SK-N-SH treated with all-trans-retinoic acid at 6 μM for 48 hours (cell line): ENCODE results near the gene PPP2R2C.

ENCODE experiments used
- BACH2 ChIP-seq: fragments of 250-450 bp; sonication (Bioruptor Pico); IDR thresholded peaks from 2 replicates; pipeline ENCODE4 v1.9.0; 2021; ENCODE audit warnings: mild to moderate bottlenecking, borderline replicate concordance
- GLIS3 ChIP-seq: fragments of 250-450 bp; sonication (Bioruptor Pico); IDR thresholded peaks from 2 replicates; pipeline ENCODE4 v1.5.0; 2020; ENCODE audit warnings: mild to moderate bottlenecking, moderate library complexity
- PPARA ChIP-seq: fragments of 250-450 bp; sonication (Bioruptor Pico); IDR thresholded peaks from 2 replicates; pipeline ENCODE4 v1.5.0; 2020; ENCODE audit warnings: mild to moderate bottlenecking, borderline replicate concordance
- RARB ChIP-seq: fragments of 250-450 bp; sonication (Bioruptor Pico); IDR thresholded peaks from 2 replicates; pipeline ENCODE4 v1.8.0; 2021; ENCODE audit warnings: mild to moderate bottlenecking, moderate library complexity
- ZFP30 ChIP-seq: fragments of 450-650 bp; formaldehyde crosslinking; IDR thresholded peaks from 2 replicates; pipeline ENCODE4 v1.5.0; 2022; ENCODE audit warnings: mild to moderate bottlenecking, moderate library complexity
- ZNF70 ChIP-seq: fragments of 450-650 bp; formaldehyde crosslinking; IDR thresholded peaks from 2 replicates; pipeline ENCODE4 v1.5.0; 2020; ENCODE audit warnings: mild to moderate bottlenecking, moderate library complexity
- TF ChIP-seq, protein P1 (sequence below): fragments of 250-450 bp; sonication (Bioruptor Pico); IDR thresholded peaks from 2 replicates; pipeline ENCODE4 v1.8.0; 2020; ENCODE audit warnings: mild to moderate bottlenecking, moderate library complexity, borderline replicate concordance
- TF ChIP-seq, protein P2 (sequence below): fragments of 250-450 bp; sonication (Bioruptor Pico); IDR thresholded peaks from 2 replicates; pipeline ENCODE4 v1.5.1; 2020; ENCODE audit warnings: low read depth, mild to moderate bottlenecking, moderate library complexity

DNA sequence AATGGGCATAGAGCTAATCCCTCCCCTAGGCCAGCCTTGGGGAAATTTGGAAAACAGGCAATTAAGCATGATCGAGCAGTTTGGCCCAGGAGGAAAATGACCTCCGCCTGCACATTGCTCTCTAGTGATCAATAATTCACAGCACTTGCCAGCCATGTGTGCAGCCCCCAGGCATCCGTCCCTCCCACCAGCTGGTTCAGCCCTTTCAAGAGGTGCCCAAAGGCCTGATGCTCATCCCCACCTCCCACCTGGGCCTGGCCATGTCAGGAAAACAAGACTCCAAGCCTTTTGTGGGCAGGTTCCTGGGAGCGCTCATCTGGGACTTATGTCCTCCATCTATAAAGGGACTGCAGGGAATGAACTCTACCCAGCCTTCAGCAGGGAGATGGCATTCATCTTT lies 17.5 kb upstream of the PPP2R2C start:
- TF ChIP-seq RARB (CRISPR knock-in tag) (no peak), ZFP30 (CRISPR knock-in tag) (no peak), BACH2 (CRISPR knock-in tag) (no peak), ZNF70 (CRISPR knock-in tag) (no peak), GLIS3 (CRISPR knock-in tag) (no peak), PPARA (CRISPR knock-in tag) (no peak)
- TF ChIP-seq, protein P1, sequence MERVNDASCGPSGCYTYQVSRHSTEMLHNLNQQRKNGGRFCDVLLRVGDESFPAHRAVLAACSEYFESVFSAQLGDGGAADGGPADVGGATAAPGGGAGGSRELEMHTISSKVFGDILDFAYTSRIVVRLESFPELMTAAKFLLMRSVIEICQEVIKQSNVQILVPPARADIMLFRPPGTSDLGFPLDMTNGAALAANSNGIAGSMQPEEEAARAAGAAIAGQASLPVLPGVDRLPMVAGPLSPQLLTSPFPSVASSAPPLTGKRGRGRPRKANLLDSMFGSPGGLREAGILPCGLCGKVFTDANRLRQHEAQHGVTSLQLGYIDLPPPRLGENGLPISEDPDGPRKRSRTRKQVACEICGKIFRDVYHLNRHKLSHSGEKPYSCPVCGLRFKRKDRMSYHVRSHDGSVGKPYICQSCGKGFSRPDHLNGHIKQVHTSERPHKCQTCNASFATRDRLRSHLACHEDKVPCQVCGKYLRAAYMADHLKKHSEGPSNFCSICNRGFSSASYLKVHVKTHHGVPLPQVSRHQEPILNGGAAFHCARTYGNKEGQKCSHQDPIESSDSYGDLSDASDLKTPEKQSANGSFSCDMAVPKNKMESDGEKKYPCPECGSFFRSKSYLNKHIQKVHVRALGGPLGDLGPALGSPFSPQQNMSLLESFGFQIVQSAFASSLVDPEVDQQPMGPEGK (CRISPR knock-in tag): no peak
- TF ChIP-seq, protein P2, sequence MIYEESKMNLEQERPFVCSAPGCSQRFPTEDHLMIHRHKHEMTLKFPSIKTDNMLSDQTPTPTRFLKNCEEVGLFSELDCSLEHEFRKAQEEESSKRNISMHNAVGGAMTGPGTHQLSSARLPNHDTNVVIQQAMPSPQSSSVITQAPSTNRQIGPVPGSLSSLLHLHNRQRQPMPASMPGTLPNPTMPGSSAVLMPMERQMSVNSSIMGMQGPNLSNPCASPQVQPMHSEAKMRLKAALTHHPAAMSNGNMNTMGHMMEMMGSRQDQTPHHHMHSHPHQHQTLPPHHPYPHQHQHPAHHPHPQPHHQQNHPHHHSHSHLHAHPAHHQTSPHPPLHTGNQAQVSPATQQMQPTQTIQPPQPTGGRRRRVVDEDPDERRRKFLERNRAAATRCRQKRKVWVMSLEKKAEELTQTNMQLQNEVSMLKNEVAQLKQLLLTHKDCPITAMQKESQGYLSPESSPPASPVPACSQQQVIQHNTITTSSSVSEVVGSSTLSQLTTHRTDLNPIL: no peak
